ENCODE measurements around the gene PAPSS1. TPM values are rescaled to one million over a fixed set of nuclear protein-coding genes. Genes with fewer than 3 reads are reported as not detected.
"Not testable (repeated sequence)": the region's sequence is repeated elsewhere in the genome, so short reads cannot be mapped to it uniquely, and the experiment has no call there.

The PAPSS1 gene
- total RNA-seq, 2 experiments from 2014 or later: 20.5 to 20.8 TPM

- DNase-seq; H3K9me3 Mint-ChIP-seq (ENCODE audit: insufficient read depth); H3K27me3 Mint-ChIP-seq (ENCODE audit: low read depth); ATAC-seq; H3K36me3 Mint-ChIP-seq (ENCODE audit: low read depth); H3K27ac Mint-ChIP-seq; H3K4me3 Mint-ChIP-seq; CTCF ChIA-PET; POLR2A ChIA-PET: not testable (repeated sequence)
- peaks cover 25% of the 10 kb centered on the region for H3K4me1 Mint-ChIP-seq (ENCODE audit: low read depth)
These were observed 3.3 kb upstream of the PAPSS1 start for GRCh38 chr4:107723331-107723730.

- CTCF ChIA-PET: interaction anchor here (0.6 to 3.4 kb wide), 5 partner anchors 13 to 1248 kb away, joined by 3 to 20 read pairs (median 5); no protein-coding TSS in a partner anchor
- H3K27ac Mint-ChIP-seq: peak overlapping the region; percentile 72
- H3K9me3 Mint-ChIP-seq (ENCODE audit: insufficient read depth): no peaks in the 10 kb centered on the region
- DNase-seq (peak; percentile 50), ATAC-seq (no peak)
- POLR2A ChIA-PET: no interaction called here
- H3K4me3 Mint-ChIP-seq: peak overlapping the region; percentile 87
- H3K36me3 Mint-ChIP-seq (ENCODE audit: low read depth): peaks cover 2% of the 10 kb centered on the region
- no peaks in the 10 kb centered on the region for H3K27me3 Mint-ChIP-seq (ENCODE audit: low read depth)
- H3K4me1 Mint-ChIP-seq (ENCODE audit: low read depth): peaks cover 28% of the 10 kb centered on the region
These were observed 1.5 kb upstream of the PAPSS1 start for GRCh38 chr4:107721436-107722100.

DNA sequence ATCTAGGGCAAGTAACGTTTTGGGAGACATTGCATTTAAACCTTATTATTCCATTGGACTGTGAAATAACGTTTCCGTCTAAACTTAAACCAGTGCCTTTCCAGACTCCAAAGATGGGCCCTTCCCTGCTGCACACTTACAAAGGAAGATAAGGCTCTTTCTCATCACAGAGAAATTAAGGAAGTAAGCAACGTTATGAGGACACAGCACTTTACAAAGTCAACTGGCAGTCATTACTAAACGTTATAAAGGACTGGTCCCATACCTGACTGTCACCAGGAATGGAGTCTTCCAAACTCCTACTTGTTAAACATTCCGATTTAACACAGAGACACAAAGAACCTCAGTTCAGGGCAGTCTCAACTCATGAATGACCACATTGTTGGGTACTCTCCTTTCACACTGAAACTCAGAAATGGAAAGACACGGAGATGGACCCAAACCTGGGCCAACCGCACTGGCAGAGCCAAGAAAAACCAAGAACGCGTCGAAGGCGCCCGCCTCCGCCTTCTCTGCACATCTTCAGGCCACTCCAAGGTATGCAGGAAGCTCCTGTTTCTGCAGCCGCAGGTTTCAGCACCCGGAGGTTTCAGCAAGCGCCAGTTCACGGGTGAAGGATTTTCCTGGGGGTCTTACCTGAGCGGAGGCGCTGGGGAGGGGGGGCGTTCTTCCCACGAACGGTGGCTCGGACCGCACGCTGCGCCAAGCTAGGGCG, 670 bp downstream of the PAPSS1 start:
- POLR2A ChIA-PET: interaction anchor here (0.6 to 1.7 kb wide), 2 partner anchors 19 to 459 kb away, joined by 3 to 5 read pairs; no protein-coding TSS in a partner anchor
- H3K27ac Mint-ChIP-seq: peak overlapping the region; percentile 73
- ATAC-seq (peak; percentile 4), DNase-seq (peak; percentile 48)
- peaks cover 2% of the 10 kb centered on the region for H3K36me3 Mint-ChIP-seq (ENCODE audit: low read depth)
- CTCF ChIA-PET: interaction anchor here (3.4 kb wide), 1 partner anchor 18 kb away, joined by 20 read pairs; no protein-coding TSS in a partner anchor
- H3K4me1 Mint-ChIP-seq (ENCODE audit: low read depth): peaks cover 28% of the 10 kb centered on the region
- no peaks in the 10 kb centered on the region for H3K9me3 Mint-ChIP-seq (ENCODE audit: insufficient read depth)
- H3K27me3 Mint-ChIP-seq (ENCODE audit: low read depth): no peaks in the 10 kb centered on the region
- peak overlapping the region; percentile 87 for H3K4me3 Mint-ChIP-seq

DNA sequence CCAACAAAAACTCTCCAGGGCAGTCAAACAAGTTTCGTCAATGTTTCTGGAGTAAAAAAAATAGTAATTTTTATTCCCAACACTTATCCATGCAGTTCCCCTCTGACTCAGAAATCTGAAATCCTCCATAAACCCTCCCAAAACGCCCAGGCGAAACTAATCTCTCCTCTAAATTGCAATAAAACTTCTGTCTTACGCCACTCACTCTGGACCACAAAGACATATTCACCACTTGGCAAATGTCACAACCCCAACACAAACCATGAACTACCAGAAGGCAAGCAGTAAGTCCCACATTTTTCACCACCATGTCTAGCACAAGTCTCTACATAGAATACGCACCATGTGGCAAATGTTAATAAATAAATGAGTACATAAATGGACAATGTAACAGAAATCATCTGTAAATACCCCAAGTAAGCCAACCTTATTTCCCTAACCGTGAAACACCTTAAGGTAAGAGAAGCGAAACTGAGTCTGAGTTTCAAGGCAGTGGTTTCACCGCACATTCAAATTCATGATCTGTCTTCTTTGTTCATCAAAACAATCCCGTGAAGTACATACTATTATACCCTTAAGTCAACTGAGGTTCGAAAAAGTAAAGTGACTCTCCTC, 1.6 kb downstream of the PAPSS1 start:
- Mint-ChIP-seq H3K27me3 (ENCODE audit: low read depth) (no peaks in the 10 kb centered on the region), H3K36me3 (ENCODE audit: low read depth) (peaks cover 2% of the 10 kb centered on the region), H3K4me1 (ENCODE audit: low read depth) (peaks cover 28% of the 10 kb centered on the region), H3K9me3 (ENCODE audit: insufficient read depth) (no peaks in the 10 kb centered on the region), H3K4me3 (peak overlapping the region; percentile 87), H3K27ac (no peak overlapping the region)
- DNase-seq (no peak), ATAC-seq (no peak)
- ChIA-PET POLR2A (no interaction called here), CTCF (interaction anchor here (3.4 kb wide), 1 partner anchor 19 kb away, joined by 20 read pairs; no protein-coding TSS in a partner anchor)

- CTCF ChIA-PET: no interaction called here
- POLR2A ChIA-PET: no interaction called here
- H3K27me3 Mint-ChIP-seq (ENCODE audit: low read depth): no peaks in the 10 kb centered on the region
- H3K27ac Mint-ChIP-seq: no peak overlapping the region
- peaks cover 15% of the 10 kb centered on the region for H3K4me1 Mint-ChIP-seq (ENCODE audit: low read depth)
- ATAC-seq (no peak), DNase-seq (no peak)
- H3K4me3 Mint-ChIP-seq: no peak overlapping the region
- peaks cover 8% of the 10 kb centered on the region for H3K36me3 Mint-ChIP-seq (ENCODE audit: low read depth)
- peaks cover 9% of the 10 kb centered on the region for H3K9me3 Mint-ChIP-seq (ENCODE audit: insufficient read depth)
These were observed 5.8 kb downstream of the PAPSS1 start for GRCh38 chr4:107714256-107714655.

GRCh38 chr4:107712236-107712635, 7.8 kb downstream of the PAPSS1 start:
- Mint-ChIP-seq H3K4me1 (ENCODE audit: low read depth) (peaks cover 3% of the 10 kb centered on the region), H3K27me3 (ENCODE audit: low read depth) (no peaks in the 10 kb centered on the region), H3K36me3 (ENCODE audit: low read depth) (peaks cover 11% of the 10 kb centered on the region), H3K9me3 (ENCODE audit: insufficient read depth) (peaks cover 13% of the 10 kb centered on the region), H3K27ac (no peak overlapping the region), H3K4me3 (no peak overlapping the region)
- ATAC-seq: no peak
- ChIA-PET CTCF (no interaction called here), POLR2A (no interaction called here)
- DNase-seq: no peak

- Mint-ChIP-seq H3K27ac (no peak overlapping the region), H3K4me3 (no peak overlapping the region), H3K9me3 (ENCODE audit: insufficient read depth) (peaks cover 17% of the 10 kb centered on the region), H3K36me3 (ENCODE audit: low read depth) (peaks cover 11% of the 10 kb centered on the region), H3K27me3 (ENCODE audit: low read depth) (no peaks in the 10 kb centered on the region), H3K4me1 (ENCODE audit: low read depth) (peaks cover 3% of the 10 kb centered on the region)
- no peak for ATAC-seq
- no peak for DNase-seq
- ChIA-PET POLR2A (no interaction called here), CTCF (no interaction called here)
These were observed 8.2 kb downstream of the PAPSS1 start for GRCh38 chr4:107711831-107712230.

- Mint-ChIP-seq H3K4me3 (no peak overlapping the region), H3K27me3 (ENCODE audit: low read depth) (no peaks in the 10 kb centered on the region), H3K4me1 (ENCODE audit: low read depth) (peaks cover 3% of the 10 kb centered on the region), H3K9me3 (ENCODE audit: insufficient read depth) (peaks cover 26% of the 10 kb centered on the region), H3K36me3 (ENCODE audit: low read depth) (peaks cover 15% of the 10 kb centered on the region), H3K27ac (no peak overlapping the region)
- CTCF ChIA-PET: no interaction called here
- POLR2A ChIA-PET: no interaction called here
- DNase-seq: no peak
- ATAC-seq: no peak
These were observed 9.3 kb downstream of the PAPSS1 start for GRCh38 chr4:107710493-107711459.

- ATAC-seq (no peak), DNase-seq (no peak)
- POLR2A ChIA-PET: no interaction called here
- H3K27ac Mint-ChIP-seq: no peak overlapping the region
- H3K4me1 Mint-ChIP-seq (ENCODE audit: low read depth): peaks cover 3% of the 10 kb centered on the region
- peaks cover 34% of the 10 kb centered on the region for H3K9me3 Mint-ChIP-seq (ENCODE audit: insufficient read depth)
- no peak overlapping the region for H3K4me3 Mint-ChIP-seq
- no peaks in the 10 kb centered on the region for H3K27me3 Mint-ChIP-seq (ENCODE audit: low read depth)
- peaks cover 17% of the 10 kb centered on the region for H3K36me3 Mint-ChIP-seq (ENCODE audit: low read depth)
- CTCF ChIA-PET: no interaction called here
These were observed 10.1 kb downstream of the PAPSS1 start for GRCh38 chr4:107709916-107710315.

- Mint-ChIP-seq H3K27me3 (ENCODE audit: low read depth) (no peaks in the 10 kb centered on the region), H3K4me3 (no peak overlapping the region), H3K27ac (no peak overlapping the region), H3K9me3 (ENCODE audit: insufficient read depth) (peaks cover 46% of the 10 kb centered on the region), H3K4me1 (ENCODE audit: low read depth) (peaks cover 3% of the 10 kb centered on the region), H3K36me3 (ENCODE audit: low read depth) (peaks cover 17% of the 10 kb centered on the region)
- DNase-seq: no peak
- POLR2A ChIA-PET: no interaction called here
- CTCF ChIA-PET: interaction anchor here (0.8 to 1.3 kb wide), 2 partner anchors 12 to 16 kb away, joined by 3 read pairs; no protein-coding TSS in a partner anchor
- ATAC-seq: no peak
These were observed 11.8 kb downstream of the PAPSS1 start for GRCh38 chr4:107708225-107708624.

- H3K9me3 Mint-ChIP-seq (ENCODE audit: insufficient read depth): peaks cover 47% of the 10 kb centered on the region
- peaks cover 21% of the 10 kb centered on the region for H3K36me3 Mint-ChIP-seq (ENCODE audit: low read depth)
- ChIA-PET CTCF (no interaction called here), POLR2A (no interaction called here)
- H3K4me1 Mint-ChIP-seq (ENCODE audit: low read depth): peaks cover 6% of the 10 kb centered on the region
- no peak overlapping the region for H3K4me3 Mint-ChIP-seq
- H3K27ac Mint-ChIP-seq: no peak overlapping the region
- DNase-seq (no peak), ATAC-seq (no peak)
- no peaks in the 10 kb centered on the region for H3K27me3 Mint-ChIP-seq (ENCODE audit: low read depth)
These were observed 14.1 kb downstream of the PAPSS1 start for GRCh38 chr4:107705742-107706556.

Measured in activated CD8-positive, alpha-beta T cell treated with anti-CD3 and anti-CD28 coated beads, Interleukin-2, amount 10 ng/mL, durations not matched to agents 7 days and 5 days (primary cell).